ENCODE measurements around the gene CPLX3. TPM values are rescaled to one million over a fixed set of nuclear protein-coding genes. Genes with fewer than 3 reads are reported as not detected.
A peak's percentile ranks its signal among the peaks of the same experiment; 100 is the strongest.
"Not testable (repeated sequence)": the region's sequence is repeated elsewhere in the genome, so short reads cannot be mapped to it uniquely, and the experiment has no call there.

Gene CPLX3, protein sequence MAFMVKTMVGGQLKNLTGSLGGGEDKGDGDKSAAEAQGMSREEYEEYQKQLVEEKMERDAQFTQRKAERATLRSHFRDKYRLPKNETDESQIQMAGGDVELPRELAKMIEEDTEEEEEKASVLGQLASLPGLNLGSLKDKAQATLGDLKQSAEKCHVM
- 4.1 TPM for total RNA-seq
- long read RNA-seq, partial matches to known transcripts = 0 of 3 reads
- long read RNA-seq, other reads (novel, unspliced or antisense) = 1 of 3 reads

DNA sequence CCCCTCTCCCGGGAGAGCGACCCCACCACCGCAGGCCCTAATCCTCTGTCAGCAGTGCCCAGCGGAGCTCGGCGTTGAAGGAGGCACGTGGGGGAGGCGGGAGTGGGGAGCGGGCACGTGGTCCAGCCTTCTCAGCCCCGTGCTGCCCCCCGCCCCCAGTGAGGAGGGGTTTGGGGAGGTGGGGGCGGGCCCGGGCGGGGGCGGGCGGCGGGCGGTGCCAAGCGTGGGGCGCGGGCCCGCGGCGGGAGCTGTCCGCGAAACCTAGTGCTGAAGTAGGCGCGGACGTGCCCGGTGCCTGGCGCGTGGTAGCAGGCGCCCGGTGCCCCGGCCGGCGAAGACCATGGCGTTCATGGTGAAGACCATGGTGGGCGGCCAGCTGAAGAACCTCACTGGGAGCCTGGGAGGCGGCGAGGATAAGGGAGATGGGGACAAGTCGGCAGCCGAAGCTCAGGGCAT lies at the start of gene CPLX3:
Gene CPLX3 (plus strand): TSS at position 264 of the 456 bp plus-strand sequence. CDS start 77 bp downstream, at position 341.
- ATAC-seq = peak; percentile 52
- DNase-seq = peak; percentile 58
- intact Hi-C loops (cut with micrococcal nuclease) = no loop called here

DNA sequence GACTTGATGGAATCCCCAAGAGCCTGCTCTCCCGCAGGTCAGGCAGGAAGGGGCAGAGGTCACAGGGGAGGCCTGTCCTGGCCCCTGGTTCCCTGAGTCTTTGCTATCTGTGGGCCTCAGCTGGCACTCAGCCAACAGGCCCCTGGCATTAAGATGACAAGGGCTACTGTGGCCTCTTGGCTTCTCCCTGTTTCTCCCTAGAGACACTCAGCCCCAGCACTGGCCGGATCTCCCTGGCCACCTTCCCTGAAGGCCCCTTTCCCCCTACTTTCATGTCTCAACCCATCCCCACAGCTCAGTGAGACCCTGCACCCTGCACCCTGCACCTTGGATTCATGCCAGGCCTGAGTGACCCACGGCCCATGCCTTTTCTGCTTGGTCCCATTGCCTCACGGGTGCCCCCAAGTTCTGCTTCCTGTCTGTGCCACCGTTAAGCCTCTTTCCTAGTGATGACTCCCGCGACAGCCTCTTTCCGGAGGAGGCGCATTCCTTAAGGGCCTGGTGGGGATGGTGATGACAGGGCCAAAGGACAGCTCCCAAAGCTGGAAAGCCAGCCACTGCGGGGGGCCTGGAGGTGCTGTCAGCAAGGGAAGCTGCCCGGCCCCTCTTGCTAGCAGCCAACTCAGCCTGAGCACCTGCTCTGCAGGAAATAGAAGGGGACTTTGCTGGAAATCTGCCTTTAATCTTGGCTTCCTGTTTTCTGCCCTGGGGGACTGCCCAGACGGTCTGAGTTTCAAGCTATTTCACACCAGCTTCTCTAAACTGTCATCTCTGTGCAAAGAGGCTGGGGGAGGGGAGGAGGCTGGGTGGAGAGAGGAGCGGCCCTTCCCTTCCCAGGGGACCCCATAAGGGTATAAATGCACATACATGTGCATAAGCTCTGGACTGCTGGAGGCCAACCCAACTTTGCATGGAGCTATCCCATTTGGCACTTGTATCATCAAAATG lies 49.3 kb upstream of the CPLX3 start:
- DNase-seq (peak; percentile 41), ATAC-seq (peak; percentile 5)
- intact Hi-C loops (cut with micrococcal nuclease) = no loop called here

DNA sequence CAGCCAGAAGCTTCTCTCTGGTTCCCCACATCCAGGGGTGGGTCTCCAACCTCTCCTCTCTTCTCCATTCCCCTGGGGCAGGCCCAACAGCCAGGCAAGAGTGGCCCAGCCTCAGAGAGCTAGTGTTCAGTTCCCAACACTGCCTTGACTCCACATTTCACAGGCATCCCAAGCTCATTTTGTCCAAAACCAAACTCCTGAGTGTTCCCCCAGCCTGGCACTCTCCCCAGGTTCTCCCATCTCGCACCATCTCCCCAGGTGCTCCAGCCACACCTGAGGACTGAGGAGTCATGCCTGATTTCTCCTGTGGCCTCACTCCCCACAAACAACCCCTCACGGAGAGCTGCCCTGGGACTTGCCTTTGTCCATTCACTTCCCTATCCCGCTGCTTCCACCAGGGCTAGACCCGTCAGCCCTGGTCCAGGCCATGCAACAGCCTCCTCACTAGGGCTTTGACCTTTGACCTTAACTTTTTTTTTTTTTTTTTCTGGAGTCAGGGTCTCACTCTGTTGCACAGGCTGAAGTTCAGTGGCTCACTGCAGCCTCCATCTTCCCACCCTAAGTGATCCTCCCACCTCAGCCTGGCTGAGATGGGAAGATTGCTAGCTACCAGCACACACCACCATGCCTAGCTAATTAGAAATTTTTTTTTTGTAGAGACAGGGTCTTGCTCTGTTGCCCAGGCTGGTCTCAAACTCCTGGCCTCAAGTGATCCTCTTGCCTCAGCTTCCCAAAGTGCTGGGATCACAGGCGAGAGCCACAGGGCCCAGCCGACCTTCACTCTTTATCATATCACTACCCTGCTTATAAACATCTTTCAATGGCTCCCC lies 48.4 kb upstream of the CPLX3 start:
- no peak for DNase-seq
- ATAC-seq = no peak
- intact Hi-C loops (cut with micrococcal nuclease) = no loop called here

GRCh38 chr15:74778599-74778970 lies 47.8 kb upstream of the CPLX3 start:
- intact Hi-C loops (cut with micrococcal nuclease) = no loop called here
- no peak for DNase-seq
- ATAC-seq = no peak

DNA sequence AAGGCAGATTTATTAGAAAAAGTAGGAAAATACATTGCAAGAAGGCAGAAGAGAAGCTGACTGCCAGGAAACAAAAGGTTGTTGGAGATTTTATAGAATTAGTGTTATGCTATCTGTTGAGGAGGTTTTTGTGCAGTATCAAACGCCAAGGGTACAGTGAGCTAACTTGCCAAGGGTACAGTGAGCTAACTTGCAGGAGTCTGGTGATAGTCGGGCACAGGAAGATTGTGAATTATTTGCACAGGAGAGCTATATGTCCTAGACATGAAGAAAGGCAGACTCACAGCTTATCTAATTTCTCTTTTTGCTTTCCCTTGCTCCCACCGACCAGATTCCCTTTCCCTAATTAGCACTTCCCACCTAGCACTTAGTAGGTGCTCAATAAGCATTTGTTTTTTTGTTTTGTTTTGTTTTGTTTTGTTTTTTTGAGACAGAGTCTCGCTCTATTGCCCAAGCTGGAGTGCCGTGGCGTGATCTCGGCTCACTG lies 47.2 kb upstream of the CPLX3 start:
- DNase-seq (no peak), ATAC-seq (no peak)
- intact Hi-C loops (cut with micrococcal nuclease) = no loop called here

DNA sequence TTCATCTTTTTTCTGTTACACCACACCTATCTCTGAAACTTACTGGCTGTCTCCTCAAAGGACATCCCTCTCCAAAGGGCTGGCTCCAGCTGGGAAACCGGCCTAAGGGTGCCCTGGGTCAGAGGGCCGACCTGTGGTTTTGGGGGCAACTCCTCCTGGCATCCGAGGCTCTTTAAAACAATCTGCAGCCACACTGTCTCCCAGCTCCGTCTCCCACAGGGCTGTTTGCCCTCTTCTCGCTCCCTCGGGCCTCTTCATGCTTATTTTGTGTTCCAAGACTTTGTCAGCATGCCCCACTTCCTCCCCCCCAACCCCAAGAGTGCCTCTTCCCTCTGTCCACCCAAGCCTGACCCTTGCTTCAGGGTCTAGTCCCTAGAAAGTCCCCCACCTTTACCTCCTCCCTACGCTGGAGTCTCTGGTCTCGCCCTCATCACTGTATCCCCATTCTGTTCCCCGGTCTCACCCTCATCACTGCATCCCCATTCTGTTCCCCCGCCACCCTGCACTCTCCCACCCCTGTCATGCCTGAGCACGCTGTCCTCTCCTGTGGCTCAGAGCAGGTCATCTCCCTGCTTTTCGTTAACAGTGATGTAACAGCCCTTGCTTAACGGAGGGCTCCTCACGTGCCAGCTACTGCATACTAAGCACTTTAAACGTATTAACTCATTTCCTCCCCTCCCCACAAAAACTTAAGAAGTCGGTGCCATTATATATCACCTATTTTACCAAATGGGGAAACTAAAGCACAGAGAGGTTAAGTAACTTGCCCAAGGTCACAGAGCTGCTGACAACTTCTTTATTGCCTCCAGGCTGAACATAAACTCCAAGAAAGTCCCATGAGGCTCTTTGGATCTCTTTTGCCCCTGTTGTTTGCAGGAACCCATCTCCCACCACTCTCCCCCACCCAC lies 45.6 kb upstream of the CPLX3 start:
- intact Hi-C loops (cut with micrococcal nuclease) = no loop called here
- ATAC-seq (no peak), DNase-seq (no peak)

- ATAC-seq (peak; percentile 51), DNase-seq (peak; percentile 91)
- intact Hi-C loops (cut with micrococcal nuclease) = no loop called here
Measured at GRCh38 chr15:74781431-74782258, 44.8 kb upstream of the CPLX3 start, which contains the start of gene CSK. CSK (plus strand) TSS chr15:74782080; CDS start chr15:74798298, 16,218 bp downstream.

DNA sequence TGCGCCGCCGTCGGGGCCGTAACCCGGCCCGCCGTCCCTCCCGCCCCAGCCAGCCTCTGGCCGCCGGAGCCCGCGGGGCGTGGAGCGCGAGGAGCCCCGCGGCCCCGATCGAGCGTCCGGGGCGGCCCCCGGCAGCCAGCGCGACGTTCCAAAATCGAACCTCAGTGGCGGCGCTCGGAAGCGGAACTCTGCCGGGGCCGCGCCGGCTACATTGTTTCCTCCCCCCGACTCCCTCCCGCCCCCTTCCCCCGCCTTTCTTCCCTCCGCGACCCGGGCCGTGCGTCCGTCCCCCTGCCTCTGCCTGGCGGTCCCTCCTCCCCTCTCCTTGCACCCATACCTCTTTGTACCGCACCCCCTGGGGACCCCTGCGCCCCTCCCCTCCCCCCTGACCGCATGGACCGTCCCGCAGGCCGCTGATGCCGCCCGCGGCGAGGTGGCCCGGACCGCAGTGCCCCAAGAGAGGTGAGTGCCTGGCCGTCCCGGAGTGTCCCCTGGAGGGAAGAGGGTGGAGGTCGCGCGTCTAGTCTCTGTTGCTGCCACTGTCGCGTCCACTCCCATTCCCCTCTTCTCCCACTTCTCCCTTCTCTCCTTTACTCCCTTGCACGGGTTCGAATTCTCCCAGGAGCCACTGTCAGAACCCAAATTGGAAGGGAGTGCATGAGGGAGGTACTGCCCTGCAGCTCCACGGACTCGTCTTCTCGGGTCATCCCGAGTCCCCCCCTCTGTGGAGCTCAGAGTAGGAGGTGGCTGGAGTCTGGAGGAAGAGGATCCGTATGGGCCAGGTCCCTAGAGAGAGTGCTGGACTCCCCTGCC lies 44.0 kb upstream of the CPLX3 start:
- intact Hi-C loops (cut with micrococcal nuclease) = no loop called here
- ATAC-seq (peak; percentile 9), DNase-seq (peak; percentile 74)

DNA sequence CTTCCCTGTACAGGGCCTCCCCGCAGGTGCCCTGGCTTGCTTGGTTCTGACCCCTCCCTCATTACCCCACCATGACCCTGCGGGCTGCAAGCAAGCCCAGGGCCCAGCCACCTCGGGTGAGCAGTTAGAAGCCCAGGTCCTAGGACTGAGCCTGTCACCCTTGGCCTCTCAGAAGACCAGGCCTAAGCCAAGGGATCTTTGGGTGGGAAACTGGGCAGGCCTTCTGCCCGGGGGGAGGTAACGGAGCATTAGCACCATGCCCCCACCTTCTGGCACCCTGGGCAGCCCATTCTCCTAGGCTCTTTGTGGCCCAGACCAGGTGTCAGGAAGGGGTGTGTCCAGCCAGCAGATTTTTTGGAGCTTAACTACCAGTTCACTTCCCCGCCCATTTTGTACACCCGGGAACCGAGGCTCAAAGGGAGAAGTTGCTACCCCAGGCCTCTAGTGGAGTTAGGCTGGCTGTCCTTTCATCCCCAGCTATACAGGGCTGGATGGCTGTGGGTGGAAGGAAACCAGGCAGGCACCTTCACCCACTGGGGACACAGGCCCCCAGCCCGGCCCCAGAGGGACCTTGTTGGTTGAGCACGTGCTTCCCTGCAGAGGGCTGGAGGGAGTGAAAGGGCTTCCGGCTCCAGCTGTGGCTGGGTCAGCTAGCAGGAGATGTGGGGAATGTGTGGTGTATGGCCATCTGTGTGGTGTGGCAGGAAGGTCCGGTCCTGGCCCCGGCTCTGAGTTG lies 43.2 kb upstream of the CPLX3 start:
- DNase-seq = peak; percentile 48
- peak; percentile 0 for ATAC-seq
- intact Hi-C loops (cut with micrococcal nuclease) = no loop called here

GRCh38 chr15:74783808-74784175 lies 42.6 kb upstream of the CPLX3 start:
- intact Hi-C loops (cut with micrococcal nuclease) = no loop called here
- no peak for DNase-seq

DNA sequence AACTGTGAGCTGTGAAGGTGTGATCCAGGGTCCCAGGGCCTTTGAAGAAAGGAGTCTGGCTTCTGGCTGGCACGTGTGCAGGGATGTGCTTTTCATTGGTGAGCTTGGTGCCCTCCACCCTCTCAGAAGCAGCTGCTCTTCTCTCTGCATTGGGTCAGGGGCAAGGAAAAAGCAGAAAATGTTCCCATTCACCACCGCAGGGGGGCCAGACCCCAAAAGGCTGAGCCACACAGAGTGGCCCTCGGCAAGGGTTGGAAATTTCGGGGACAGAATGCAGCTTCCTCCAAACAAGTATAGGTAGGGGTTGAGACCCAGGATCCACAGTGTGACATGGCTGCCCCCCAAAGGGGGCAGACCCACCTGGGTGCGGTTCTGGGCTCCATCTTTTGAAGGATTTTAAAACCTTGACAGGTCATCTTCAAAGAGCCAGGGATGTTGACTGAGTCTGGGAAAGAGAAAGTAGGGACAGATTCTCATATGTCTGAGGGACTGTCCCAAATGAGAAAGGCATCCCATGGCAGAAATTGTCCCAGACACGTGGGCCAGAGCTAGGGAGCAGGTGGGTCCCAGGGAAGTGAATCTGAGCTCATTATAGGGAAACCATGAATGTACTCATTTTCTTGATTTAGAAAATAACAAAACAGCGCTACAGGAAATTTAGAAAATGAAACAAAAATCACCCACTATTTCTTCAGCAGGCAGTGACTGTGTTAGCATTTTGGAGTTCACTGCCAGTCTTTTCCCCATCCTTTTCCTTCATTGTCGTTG lies 41.8 kb upstream of the CPLX3 start:
- intact Hi-C loops (cut with micrococcal nuclease) = no loop called here
- DNase-seq = no peak

More at GRCh38 chr15:74783808-74784175, 42.6 kb upstream of the CPLX3 start:
- ATAC-seq = no peak

DNA sequence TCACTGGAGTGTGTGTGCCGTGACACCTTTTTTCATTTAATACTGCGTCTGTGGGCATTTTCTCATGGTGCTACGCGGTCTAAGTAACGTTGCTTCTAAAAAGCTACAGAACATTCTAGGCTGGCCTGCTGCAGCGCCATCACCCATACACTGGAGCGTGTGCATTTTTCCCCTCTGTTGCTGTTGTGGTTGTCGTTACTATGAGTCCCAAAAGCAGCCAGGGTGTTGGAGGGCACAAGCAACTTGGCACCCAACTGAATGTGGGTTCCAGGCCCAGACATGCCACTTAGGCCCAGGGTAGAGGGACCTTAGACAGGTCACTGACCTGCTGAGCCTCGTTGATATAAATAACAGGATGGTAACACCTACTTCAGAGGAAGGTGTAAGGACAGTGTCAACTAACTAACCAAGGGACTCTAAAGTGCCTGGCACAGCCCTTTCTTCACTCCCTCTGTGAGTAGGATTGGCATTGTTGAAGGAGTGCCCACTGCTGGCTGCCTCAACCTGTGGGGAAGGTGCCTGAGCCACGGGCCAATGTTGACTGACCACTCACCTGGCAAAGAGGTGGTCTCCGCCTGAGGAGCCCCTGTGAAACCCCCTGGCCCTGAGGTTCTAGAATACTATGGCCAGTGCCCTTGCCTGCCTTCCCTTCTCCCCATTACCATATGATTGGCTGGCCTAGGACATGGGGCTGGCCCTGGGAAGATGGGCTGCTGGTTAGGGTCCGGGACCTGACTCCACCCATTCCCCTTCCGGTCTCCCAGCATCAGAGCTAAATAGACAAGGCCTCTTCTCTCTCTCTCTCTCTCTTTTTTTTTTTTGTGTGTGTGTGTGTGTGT lies 41.0 kb upstream of the CPLX3 start:
- ATAC-seq = peak; percentile 42
- DNase-seq = peak; percentile 45

More for the DNA sequence above, 41.8 kb upstream of the CPLX3 start:
- no peak for ATAC-seq

DNA sequence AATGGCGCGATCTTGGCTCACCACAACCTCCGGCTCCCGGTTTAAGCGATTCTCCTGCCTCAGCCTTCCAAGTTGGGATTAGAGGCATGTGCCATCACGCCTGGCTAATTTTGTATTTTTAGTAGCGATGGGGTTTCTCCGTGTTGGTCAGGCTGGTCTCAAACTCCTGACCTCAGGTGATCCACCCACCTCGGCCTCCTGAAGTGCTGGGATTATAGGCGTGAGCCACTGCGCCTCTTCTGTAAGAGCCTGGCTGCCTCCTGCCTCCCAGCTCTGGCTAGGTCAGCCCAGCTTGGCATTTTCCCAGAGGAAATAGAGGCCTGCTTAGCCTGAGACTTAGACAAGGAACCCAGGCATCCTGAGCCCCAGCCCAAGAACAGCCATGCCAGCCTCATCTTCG lies 40.3 kb upstream of the CPLX3 start:
- not testable (repeated sequence) for DNase-seq

More for the DNA sequence above, 41.0 kb upstream of the CPLX3 start:
- intact Hi-C loops (cut with micrococcal nuclease) = no loop called here

GRCh38 chr15:74786551-74787165 lies 39.8 kb upstream of the CPLX3 start:
- ATAC-seq = peak; percentile 22
- intact Hi-C loops (cut with micrococcal nuclease) = no loop called here
- DNase-seq = peak; percentile 68

More for the DNA sequence above, 40.3 kb upstream of the CPLX3 start:
- intact Hi-C loops (cut with micrococcal nuclease); ATAC-seq: not testable (repeated sequence)
